H9 (cell line): ENCODE data around the gene SLC25A26. TPM values are rescaled to one million over a fixed set of nuclear protein-coding genes. Genes with fewer than 3 reads are reported as not detected.
A peak's percentile ranks its signal among the peaks of the same experiment; 100 is the strongest.
"Not testable (repeated sequence)": the region's sequence is repeated elsewhere in the genome, so short reads cannot be mapped to it uniquely, and the experiment has no call there.

ENCODE experiments used
- DNase-seq: peaks from one replicate; pipeline ENCODE4 v3.0.0-alpha.2; 2017
- H2AFZ ChIP-seq: one replicate; pipeline ENCODE4 v1.6.1; 2013; ENCODE audit warnings: mild to moderate bottlenecking, low read length, control low read depth, moderate library complexity
- H2AK5ac ChIP-seq: 2 replicates; pipeline ENCODE4 v1.6.1; 2013; ENCODE audit warnings: low read length, control low read depth, mixed read lengths; ENCODE audit not compliant: insufficient read length
- H2BK120ac ChIP-seq: one replicate; pipeline ENCODE4 v1.6.1; 2013; ENCODE audit warnings: low read depth, mild to moderate bottlenecking, low read length, control low read depth, inconsistent platforms; ENCODE audit not compliant: poor library complexity, severe bottlenecking
- H2BK12ac ChIP-seq: 2 replicates; pipeline ENCODE4 v1.6.1; 2013; ENCODE audit warnings: low read length, control low read depth, mixed read lengths, low read depth; ENCODE audit not compliant: insufficient read length
- H2BK15ac ChIP-seq: 2 replicates; pipeline ENCODE4 v1.6.1; 2013; ENCODE audit warnings: low read depth, low read length, control low read depth
- H2BK20ac ChIP-seq: one replicate; pipeline ENCODE4 v1.6.1; 2013; ENCODE audit warnings: low read depth, mild to moderate bottlenecking, low read length, control low read depth, inconsistent platforms; ENCODE audit not compliant: poor library complexity, severe bottlenecking
- H2BK5ac ChIP-seq: 2 replicates; pipeline ENCODE4 v1.6.1; 2013; ENCODE audit warnings: low read length, control low read depth, mixed read lengths; ENCODE audit not compliant: insufficient read length
- H3K14ac ChIP-seq: 2 replicates; pipeline ENCODE4 v1.6.1; 2013; ENCODE audit warnings: low read length, control low read depth; ENCODE audit not compliant: insufficient read depth
- H3K18ac ChIP-seq: 2 replicates; pipeline ENCODE4 v1.6.1; 2013; ENCODE audit warnings: low read depth, mild to moderate bottlenecking, mixed read lengths, low read length, control low read depth; ENCODE audit not compliant: insufficient read length
- H3K23ac ChIP-seq: 2 replicates; pipeline ENCODE4 v1.6.1; 2013; ENCODE audit warnings: low read length, control low read depth, mixed read lengths, low read depth; ENCODE audit not compliant: insufficient read length
- H3K23me2 ChIP-seq: 2 replicates; pipeline ENCODE4 v1.6.1; 2013; ENCODE audit warnings: low read depth, mild to moderate bottlenecking, mixed read lengths, low read length, control low read depth; ENCODE audit not compliant: insufficient read length, poor library complexity, severe bottlenecking
- H3K27ac ChIP-seq: 2 replicates; pipeline ENCODE4 v1.5.1; 2013; ENCODE audit warnings: low read length, control low read depth, mixed read lengths, low read depth; ENCODE audit not compliant: insufficient read length
- H3K27me3 ChIP-seq: 2 replicates; pipeline ENCODE4 v1.6.1; 2013; ENCODE audit warnings: low read length, control low read depth, inconsistent platforms; ENCODE audit not compliant: insufficient read depth
- H3K4ac ChIP-seq: 2 replicates; pipeline ENCODE4 v1.6.1; 2013; ENCODE audit warnings: low read depth, mild to moderate bottlenecking, control low read depth, inconsistent platforms, low read length, moderate library complexity
- H3K4me1 ChIP-seq: 2 replicates; pipeline ENCODE4 v1.6.1; 2013; ENCODE audit warnings: low read length, control low read depth, inconsistent platforms; ENCODE audit not compliant: insufficient read depth
- H3K4me2 ChIP-seq: 2 replicates; pipeline ENCODE4 v1.6.1; 2013; ENCODE audit warnings: low read length, control low read depth, mixed read lengths; ENCODE audit not compliant: insufficient read length, insufficient read depth
- H3K56ac ChIP-seq: 2 replicates; pipeline ENCODE4 v1.6.1; 2013; ENCODE audit warnings: low read depth, mild to moderate bottlenecking, mixed read lengths, low read length, control low read depth; ENCODE audit not compliant: insufficient read length
- H3K79me1 ChIP-seq: 2 replicates; pipeline ENCODE4 v1.6.1; 2013; ENCODE audit warnings: low read depth, mild to moderate bottlenecking, moderate library complexity, low read length, control low read depth, inconsistent platforms; ENCODE audit not compliant: insufficient read depth, poor library complexity, severe bottlenecking
- H3K79me2 ChIP-seq: 2 replicates; pipeline ENCODE4 v1.6.1; 2013; ENCODE audit warnings: low read length, control low read depth, inconsistent platforms; ENCODE audit not compliant: insufficient read depth
- H3K9ac ChIP-seq: 2 replicates; pipeline ENCODE4 v1.6.1; 2013; ENCODE audit warnings: low read length, control low read depth, mixed read lengths; ENCODE audit not compliant: insufficient read length; ENCODE audit errors: extremely low read depth
- H3K9me3 ChIP-seq: one replicate; pipeline ENCODE4 v1.6.1; 2013; ENCODE audit warnings: low read depth, low read length, inconsistent platforms; ENCODE audit not compliant: control insufficient read depth
- H3T11ph ChIP-seq: one replicate; pipeline ENCODE4 v1.6.1; 2013; ENCODE audit warnings: mild to moderate bottlenecking, low read length, control low read depth, inconsistent platforms
- H4K20me1 ChIP-seq: one replicate; pipeline ENCODE4 v1.6.1; 2013; ENCODE audit not compliant: control insufficient read depth, insufficient read length, insufficient read depth
- H4K5ac ChIP-seq: 2 replicates; pipeline ENCODE4 v1.6.1; 2013; ENCODE audit warnings: low read depth, mild to moderate bottlenecking, mixed read lengths, low read length, control low read depth; ENCODE audit not compliant: insufficient read length
- H4K8ac ChIP-seq: replicated peaks from 2 replicates; pipeline ENCODE4 v1.6.1; 2013; ENCODE audit warnings: low read length, control low read depth, mixed read lengths, low read depth; ENCODE audit not compliant: insufficient read length
- H4K91ac ChIP-seq: 2 replicates; pipeline ENCODE4 v1.6.1; 2013; ENCODE audit warnings: low read depth, mild to moderate bottlenecking, moderate library complexity, mixed read lengths, low read length, control low read depth; ENCODE audit not compliant: insufficient read length
- H3K27ac Mint-ChIP-seq, 3 experiments: 2 replicates in 2 of 3; 3 replicates in 1 of 3; pipeline ENCODE4 v1.8.0; 2020 to 2021; ENCODE audit warnings: mixed read lengths in 3 of 3, mild to moderate bottlenecking in 1 of 3, moderate library complexity in 1 of 3
- H3K27me3 Mint-ChIP-seq: 2 replicates; pipeline ENCODE4 v1.8.0; 2021; ENCODE audit warnings: low read depth, mild to moderate bottlenecking, moderate library complexity, mixed read lengths
- H3K36me3 Mint-ChIP-seq, 3 experiments: 2 replicates in 2 of 3; 3 replicates in 1 of 3; pipeline ENCODE4 v1.8.0; 2020 to 2021; ENCODE audit warnings: low read depth in 3 of 3, mixed read lengths in 3 of 3; ENCODE audit not compliant: insufficient read depth in 1 of 3
- H3K4me1 Mint-ChIP-seq, 2 experiments: 2 replicates each; pipeline ENCODE4 v1.8.0; 2020; ENCODE audit warnings: mixed read lengths in 2 of 2
- H3K4me3 Mint-ChIP-seq, 2 experiments: 2 replicates in 1 of 2; 3 replicates in 1 of 2; pipeline ENCODE4 v1.8.0; 2020 to 2021; ENCODE audit warnings: mild to moderate bottlenecking in 2 of 2, mixed read lengths in 2 of 2, moderate library complexity in 1 of 2
- H3K9me3 Mint-ChIP-seq, 2 experiments: 2 replicates in 1 of 2; 3 replicates in 1 of 2; pipeline ENCODE4 v1.8.0; 2020; ENCODE audit warnings: mild to moderate bottlenecking in 2 of 2, mixed read lengths in 2 of 2, moderate library complexity in 1 of 2
- WGBS: extraction: QIAGEN DNeasy Blood & Tissue Kit; methylation state at CpG from one replicate; pipeline ENCODE4 v1.1.7; 2013; ENCODE audit warnings: missing lambda C conversion rate, low lambda C conversion rate, mixed read lengths; ENCODE audit not compliant: insufficient read length; ENCODE audit errors: extremely low coverage; 5-methylcytosine and 5-hydroxymethylcytosine counted together
- total RNA-seq: library from RNA; stranded (reverse); gene quantifications from 2 replicates; pipeline ENCODE4 v1.2.1, GENCODE V29; 2021
- TF ChIP-seq, protein P1 (sequence below): fragments of 200-600 bp; sonication (generic); conservative IDR thresholded peaks from 3 replicates; pipeline ENCODE4 v1.8.0; 2021; ENCODE audit warnings: antibody characterized with exemption, mild to moderate bottlenecking

SLC25A26 gene
- total RNA-seq, 1 experiment from 2014 or later: 30.2 TPM

DNA sequence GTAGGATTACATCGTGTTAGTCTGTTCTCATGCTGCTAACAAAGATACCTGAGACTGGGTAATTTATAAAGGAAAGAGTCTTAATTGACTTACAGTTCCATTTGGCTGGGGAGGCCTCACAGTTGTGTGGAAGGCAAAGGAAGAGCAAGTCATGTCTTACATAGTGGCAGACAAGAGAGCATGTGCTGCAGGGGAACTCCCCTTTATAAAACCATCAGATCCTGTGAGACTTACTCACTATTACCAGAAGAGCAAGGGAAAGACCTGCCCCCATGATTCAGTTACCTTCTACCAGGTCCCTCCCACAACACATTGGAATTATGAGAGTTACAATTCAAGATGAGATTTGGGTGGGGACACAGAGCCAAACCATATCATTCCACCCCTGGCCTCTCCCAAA lies 3.4 kb downstream of the SLC25A26 start:
- Histone ChIP-seq H3K14ac (no peak overlapping the region), H3K9ac (no peak overlapping the region), H2BK12ac (no peak overlapping the region), H3K27ac (no peak overlapping the region), H4K91ac (no peak overlapping the region), H3K56ac (no peak overlapping the region), H3K23ac (no peak overlapping the region), H3K9me3 (no peaks in the 10 kb centered on the region), H2BK5ac (no peak overlapping the region), H4K8ac (no peak overlapping the region), H3K4me1 (no peaks in the 10 kb centered on the region), H2AFZ (no peak overlapping the region), H2BK15ac (no peak overlapping the region), H3K27me3 (no peaks in the 10 kb centered on the region), H3K4me2 (no peak overlapping the region), H2AK5ac (no peak overlapping the region), H3K18ac (no peak overlapping the region), H2BK20ac (no peak overlapping the region), H3K79me1 (peaks cover 2% of the 10 kb centered on the region), H4K20me1 (no peaks in the 10 kb centered on the region), H2BK120ac (no peak overlapping the region), H3K79me2 (no peaks in the 10 kb centered on the region; the same call in 1 of the 2 replicates), H3K23me2 (no peaks in the 10 kb centered on the region), H4K5ac (no peak overlapping the region), H3K4ac (no peak overlapping the region), H3T11ph (no peak overlapping the region)
- no peak for DNase-seq
- H3K27me3 Mint-ChIP-seq: no peaks in the 10 kb centered on the region; the same call in 1 of the 2 replicates
- no peak overlapping the region for H3K4me3 Mint-ChIP-seq
- TF ChIP-seq, protein P1, sequence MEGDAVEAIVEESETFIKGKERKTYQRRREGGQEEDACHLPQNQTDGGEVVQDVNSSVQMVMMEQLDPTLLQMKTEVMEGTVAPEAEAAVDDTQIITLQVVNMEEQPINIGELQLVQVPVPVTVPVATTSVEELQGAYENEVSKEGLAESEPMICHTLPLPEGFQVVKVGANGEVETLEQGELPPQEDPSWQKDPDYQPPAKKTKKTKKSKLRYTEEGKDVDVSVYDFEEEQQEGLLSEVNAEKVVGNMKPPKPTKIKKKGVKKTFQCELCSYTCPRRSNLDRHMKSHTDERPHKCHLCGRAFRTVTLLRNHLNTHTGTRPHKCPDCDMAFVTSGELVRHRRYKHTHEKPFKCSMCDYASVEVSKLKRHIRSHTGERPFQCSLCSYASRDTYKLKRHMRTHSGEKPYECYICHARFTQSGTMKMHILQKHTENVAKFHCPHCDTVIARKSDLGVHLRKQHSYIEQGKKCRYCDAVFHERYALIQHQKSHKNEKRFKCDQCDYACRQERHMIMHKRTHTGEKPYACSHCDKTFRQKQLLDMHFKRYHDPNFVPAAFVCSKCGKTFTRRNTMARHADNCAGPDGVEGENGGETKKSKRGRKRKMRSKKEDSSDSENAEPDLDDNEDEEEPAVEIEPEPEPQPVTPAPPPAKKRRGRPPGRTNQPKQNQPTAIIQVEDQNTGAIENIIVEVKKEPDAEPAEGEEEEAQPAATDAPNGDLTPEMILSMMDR: no peak
- H3K27ac Mint-ChIP-seq: peak overlapping the region in 1 of 3 experiments; percentile 17; a peak in 1 of 7 replicates
- peaks cover 5 to 19% (median 5%) of the 10 kb centered on the region in 3 experiments; a peak in 6 of 7 replicates for H3K36me3 Mint-ChIP-seq
- H3K9me3 Mint-ChIP-seq: no peaks in the 10 kb centered on the region
- peaks cover 7% of the 10 kb centered on the region in 2 experiments for H3K4me1 Mint-ChIP-seq
- WGBS: no CpG with 5 or more reads among the region's 1 CpG

DNA sequence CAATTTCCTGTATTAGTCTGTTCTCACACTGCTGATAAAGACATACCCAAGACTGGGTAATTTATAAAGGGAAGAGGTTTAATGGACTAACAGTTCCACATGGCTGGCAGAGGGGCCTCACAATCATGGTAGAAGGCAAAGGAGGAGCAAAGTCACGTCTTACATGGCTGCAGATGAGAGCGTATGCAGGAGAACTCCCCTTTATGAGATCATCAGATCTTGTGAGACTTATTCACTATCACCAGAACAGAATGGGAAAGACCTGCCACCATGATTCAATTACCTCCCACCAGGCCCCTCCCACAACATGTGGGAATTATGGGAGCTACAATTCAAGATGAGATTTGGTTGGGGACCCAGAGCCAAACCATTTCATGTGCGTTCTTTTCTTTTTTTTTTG lies 5.3 kb downstream of the SLC25A26 start:
- not testable (repeated sequence) for H3K9ac ChIP-seq, H2BK120ac ChIP-seq, H3K4me3 Mint-ChIP-seq, H3K14ac ChIP-seq, H2BK5ac ChIP-seq, H3K23ac ChIP-seq, H4K5ac ChIP-seq, H3K18ac ChIP-seq, H2BK15ac ChIP-seq, H3K56ac ChIP-seq, DNase-seq, H3K4me1 Mint-ChIP-seq, H3K9me3 Mint-ChIP-seq, H3K23me2 ChIP-seq, H3K9me3 ChIP-seq, H2BK20ac ChIP-seq, H3K27me3 Mint-ChIP-seq, H4K91ac ChIP-seq, H2AK5ac ChIP-seq, H4K8ac ChIP-seq, H3K4me2 ChIP-seq, H3K4me1 ChIP-seq, H4K20me1 ChIP-seq, H3K27ac ChIP-seq, H3K79me2 ChIP-seq, H2AFZ ChIP-seq, H3T11ph ChIP-seq, H3K79me1 ChIP-seq, H3K27ac Mint-ChIP-seq, H3K4ac ChIP-seq, H2BK12ac ChIP-seq, H3K27me3 ChIP-seq
- peaks cover 5 to 19% (median 5%) of the 10 kb centered on the region in 3 experiments; a peak in 6 of 7 replicates for H3K36me3 Mint-ChIP-seq
- WGBS: no CpG with 5 or more reads among the region's 3 CpGs
